ENCODE results near the gene PEX13. TPM values are rescaled to one million over a fixed set of nuclear protein-coding genes. Genes with fewer than 3 reads are reported as not detected.
A peak's percentile ranks its signal among the peaks of the same experiment; 100 is the strongest.

Gene PEX13
- total RNA-seq, 1 donor from 2014 or later, result 26.9 TPM

GRCh38 chr2:61042807-61043206, 25.3 kb downstream of the PEX13 start:
- DNase-seq (no peak), ATAC-seq (no peak)
- Histone ChIP-seq H3K36me3 (peaks cover 4% of the 10 kb centered on the region), H3K27ac (no peak overlapping the region), H3K4me3 (no peak overlapping the region), H3K27me3 (no peaks in the 10 kb centered on the region), H3K4me1 (peaks cover 15% of the 10 kb centered on the region), H3K9me3 (no peaks in the 10 kb centered on the region)
- intact Hi-C loops (cut with DNase I), result no loop called here
- no peak for TF ChIP-seq CTCF (IDR thresholded peaks at IDR 0.05)

- H3K27ac ChIP-seq, result no peak overlapping the region
- intact Hi-C loops (cut with DNase I), result no loop called here
- no peak for ATAC-seq
- H3K36me3 ChIP-seq, result peaks cover 22% of the 10 kb centered on the region
- no peak for DNase-seq
- no peak for TF ChIP-seq CTCF (IDR thresholded peaks at IDR 0.05)
- H3K4me3 ChIP-seq, result no peak overlapping the region
- H3K27me3 ChIP-seq, result no peaks in the 10 kb centered on the region
- peaks cover 15% of the 10 kb centered on the region for H3K4me1 ChIP-seq
- H3K9me3 ChIP-seq, result no peaks in the 10 kb centered on the region
These were observed 27.1 kb downstream of the PEX13 start for GRCh38 chr2:61044636-61045035.

- Histone ChIP-seq H3K27ac (no peak overlapping the region), H3K9me3 (no peaks in the 10 kb centered on the region), H3K4me1 (peaks cover 15% of the 10 kb centered on the region), H3K4me3 (no peak overlapping the region), H3K36me3 (peaks cover 28% of the 10 kb centered on the region), H3K27me3 (no peaks in the 10 kb centered on the region)
- intact Hi-C loops (cut with DNase I), result no loop called here
- no peak for ATAC-seq
- DNase-seq, result no peak
- TF ChIP-seq CTCF (IDR thresholded peaks at IDR 0.05), result no peak
These were observed 27.7 kb downstream of the PEX13 start for GRCh38 chr2:61045226-61045625.

GRCh38 chr2:61045999-61046398, 28.5 kb downstream of the PEX13 start:
- Histone ChIP-seq H3K27me3 (no peaks in the 10 kb centered on the region), H3K4me3 (no peak overlapping the region), H3K27ac (no peak overlapping the region), H3K36me3 (peaks cover 35% of the 10 kb centered on the region), H3K4me1 (peaks cover 15% of the 10 kb centered on the region), H3K9me3 (no peaks in the 10 kb centered on the region)
- DNase-seq (no peak), ATAC-seq (peak; percentile 31)
- TF ChIP-seq CTCF (IDR thresholded peaks at IDR 0.05), result no peak
- intact Hi-C loops (cut with DNase I), result no loop called here

GRCh38 chr2:61055557-61055956, 38.0 kb downstream of the PEX13 start:
- Histone ChIP-seq H3K36me3 (peaks cover 25% of the 10 kb centered on the region), H3K9me3 (no peaks in the 10 kb centered on the region)
- DNase-seq, result no peak

More at GRCh38 chr2:61055557-61055956, 38.0 kb downstream of the PEX13 start:
- Histone ChIP-seq H3K4me3 (no peak overlapping the region), H3K27me3 (no peaks in the 10 kb centered on the region), H3K27ac (no peak overlapping the region), H3K4me1 (no peaks in the 10 kb centered on the region)
- no peak for ATAC-seq
- no peak for TF ChIP-seq CTCF (IDR thresholded peaks at IDR 0.05)
- intact Hi-C loops (cut with DNase I), result no loop called here

All from upper lobe of right lung (tissue), 1 donor.